DMS 273 (cell line): ENCODE results near the gene OR6B2.
A peak's percentile ranks its signal among the peaks of the same experiment; 100 is the strongest.
"Not testable (repeated sequence)": the region's sequence is repeated elsewhere in the genome, so short reads cannot be mapped to it uniquely, and the experiment has no call there.

Experiments
- DNase-seq: peaks from one replicate; lab custom pipeline; 2025; ENCODE audit not compliant: unreplicated experiment; lab: John Stamatoyannopoulos, UW

OR6B2 gene

GRCh38 chr2:240030379-240031094 is at the start of gene OR6B2:
OR6B2 (minus strand) TSS chr2:240030429; CDS start chr2:240030429, 0 bp downstream.
- DNase-seq, result no peak

- no peak for DNase-seq
Measured at GRCh38 chr2:240078631-240079030, 48.4 kb upstream of the OR6B2 start.

- no peak for DNase-seq
Measured at GRCh38 chr2:240077442-240077841, 47.2 kb upstream of the OR6B2 start.

GRCh38 chr2:240074545-240074944 is 44.3 kb upstream of the OR6B2 start:
- no peak for DNase-seq

- DNase-seq, result no peak
Measured at GRCh38 chr2:240070907-240071306, 40.7 kb upstream of the OR6B2 start.

GRCh38 chr2:240069829-240070228 is 39.6 kb upstream of the OR6B2 start:
- DNase-seq, result no peak

- no peak for DNase-seq
Measured at GRCh38 chr2:240068193-240068592, 38.0 kb upstream of the OR6B2 start.

GRCh38 chr2:240066489-240066888 is 36.3 kb upstream of the OR6B2 start:
- DNase-seq, result no peak

- no peak for DNase-seq
Measured at GRCh38 chr2:240064898-240065297, 34.7 kb upstream of the OR6B2 start.

- DNase-seq, result peak; percentile 75
Measured at GRCh38 chr2:240060977-240061591, 30.9 kb upstream of the OR6B2 start.

GRCh38 chr2:240056678-240057077 is 26.4 kb upstream of the OR6B2 start:
- no peak for DNase-seq

- DNase-seq, result no peak
Measured at GRCh38 chr2:240055177-240055917, 25.1 kb upstream of the OR6B2 start.

- DNase-seq, result no peak
Measured at GRCh38 chr2:240053173-240054155, 23.2 kb upstream of the OR6B2 start, which contains the start of gene OR6B3. OR6B3 (minus strand) TSS chr2:240053521.

GRCh38 chr2:240052524-240052923 is 22.3 kb upstream of the OR6B2 start:
- no peak for DNase-seq

- no peak for DNase-seq
Measured at GRCh38 chr2:240051697-240052096, 21.5 kb upstream of the OR6B2 start.

- DNase-seq, result no peak
Measured at GRCh38 chr2:240050278-240050677, 20.0 kb upstream of the OR6B2 start.

GRCh38 chr2:240048237-240048636 is 18.0 kb upstream of the OR6B2 start:
- DNase-seq, result no peak

GRCh38 chr2:240045098-240045497 is 14.9 kb upstream of the OR6B2 start:
- no peak for DNase-seq

GRCh38 chr2:240044096-240044495 is 13.9 kb upstream of the OR6B2 start:
- not testable (repeated sequence) for DNase-seq

GRCh38 chr2:240043279-240043989 is 13.2 kb upstream of the OR6B2 start:
- DNase-seq, result no peak
